Cardiac fibroblast (primary cell): ENCODE data around the gene SLC26A1.

Source experiments
- DNase-seq, 2 donors: peaks; one replicate each; pipeline versions ENCODE4 v3.0.0 to v3.0.0-alpha.2; 2010; ENCODE audit warnings: low read depth in 2 of 2
- H3K4me3 ChIP-seq, 2 donors: replicated peaks in 1 of 2; 1 replicate in 1 of 2; 2 replicates in 1 of 2; pipeline ENCODE4 v1.5.1; 2011; ENCODE audit warnings: low read depth in 2 of 2, low read length in 2 of 2, mild to moderate bottlenecking in 2 of 2, moderate library complexity in 1 of 2
- CTCF ChIP-seq: IDR thresholded peaks from one replicate; pipeline ENCODE4 v1.5.1; 2011; ENCODE audit warnings: low read depth, mild to moderate bottlenecking, low read length, inconsistent platforms

Gene SLC26A1

GRCh38 chr4:1039493-1040343 lies 46.5 kb upstream of the SLC26A1 start:
- H3K4me3 ChIP-seq: no peak overlapping the region

GRCh38 chr4:1038948-1039492 lies 45.8 kb upstream of the SLC26A1 start:
- TF ChIP-seq CTCF: no peak
- DNase-seq: no peak
- no peak overlapping the region for H3K4me3 ChIP-seq

More at GRCh38 chr4:1039493-1040343, 46.5 kb upstream of the SLC26A1 start:
- no peak for TF ChIP-seq CTCF
- peak; percentile 36 to 66 for DNase-seq

GRCh38 chr4:1036976-1037810 lies 44.0 kb upstream of the SLC26A1 start:
- no peak for DNase-seq
- no peak for TF ChIP-seq CTCF
- H3K4me3 ChIP-seq: no peak overlapping the region

GRCh38 chr4:1036095-1036494 lies 42.9 kb upstream of the SLC26A1 start:
- TF ChIP-seq CTCF: no peak
- H3K4me3 ChIP-seq: no peak overlapping the region
- no peak for DNase-seq

- peak in 1 of 2 donors; percentile 42 for DNase-seq
- TF ChIP-seq CTCF: no peak
- no peak overlapping the region for H3K4me3 ChIP-seq
Observed at GRCh38 chr4:1035510-1035909, 42.3 kb upstream of the SLC26A1 start.

- DNase-seq: peak; percentile 27 to 94
- no peak for TF ChIP-seq CTCF
- no peak overlapping the region for H3K4me3 ChIP-seq
Observed at GRCh38 chr4:1033840-1034551, 40.8 kb upstream of the SLC26A1 start.
